HS-27A (cell line): ENCODE results near the gene LRP3.
A peak's percentile ranks its signal among the peaks of the same experiment; 100 is the strongest.
"Not testable (repeated sequence)": the region's sequence is repeated elsewhere in the genome, so short reads cannot be mapped to it uniquely, and the experiment has no call there.

Experiments used
- DNase-seq: peaks from one replicate; pipeline ENCODE4 v3.0.0-alpha.2; 2012; ENCODE audit warnings: low read depth, missing footprints

The LRP3 gene

GRCh38 chr19:33217881-33218280, 23.8 kb downstream of the LRP3 start:
- DNase-seq: no peak

- no peak for DNase-seq
These were observed 25.2 kb downstream of the LRP3 start for GRCh38 chr19:33219261-33219815.

- no peak for DNase-seq
These were observed 26.0 kb downstream of the LRP3 start for GRCh38 chr19:33220115-33220514.

DNA sequence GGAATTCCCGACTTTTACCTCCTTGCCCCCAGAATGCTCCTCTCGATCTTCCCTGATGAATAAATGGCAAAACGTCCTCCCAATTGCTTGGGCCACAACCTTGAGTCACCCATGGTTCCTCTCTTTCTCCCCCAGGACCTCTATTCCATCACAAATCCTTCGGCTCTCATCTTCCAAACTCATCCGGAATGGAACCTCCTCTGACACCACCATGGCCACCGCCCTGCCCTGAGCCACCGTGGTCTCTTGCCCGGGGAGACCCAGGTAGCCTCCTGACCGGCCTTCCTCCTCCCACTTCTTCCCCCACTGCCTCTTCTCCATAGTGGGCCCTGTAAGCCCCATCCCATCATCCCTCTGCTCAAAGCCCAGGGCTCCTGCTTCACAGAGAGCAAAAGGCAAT, 26.6 kb downstream of the LRP3 start:
- DNase-seq: no peak

- DNase-seq: no peak
These were observed 27.5 kb downstream of the LRP3 start for GRCh38 chr19:33221638-33222037.

GRCh38 chr19:33222255-33222654, 28.1 kb downstream of the LRP3 start:
- not testable (repeated sequence) for DNase-seq

- no peak for DNase-seq
These were observed 30.7 kb downstream of the LRP3 start for GRCh38 chr19:33224694-33225457.

DNA sequence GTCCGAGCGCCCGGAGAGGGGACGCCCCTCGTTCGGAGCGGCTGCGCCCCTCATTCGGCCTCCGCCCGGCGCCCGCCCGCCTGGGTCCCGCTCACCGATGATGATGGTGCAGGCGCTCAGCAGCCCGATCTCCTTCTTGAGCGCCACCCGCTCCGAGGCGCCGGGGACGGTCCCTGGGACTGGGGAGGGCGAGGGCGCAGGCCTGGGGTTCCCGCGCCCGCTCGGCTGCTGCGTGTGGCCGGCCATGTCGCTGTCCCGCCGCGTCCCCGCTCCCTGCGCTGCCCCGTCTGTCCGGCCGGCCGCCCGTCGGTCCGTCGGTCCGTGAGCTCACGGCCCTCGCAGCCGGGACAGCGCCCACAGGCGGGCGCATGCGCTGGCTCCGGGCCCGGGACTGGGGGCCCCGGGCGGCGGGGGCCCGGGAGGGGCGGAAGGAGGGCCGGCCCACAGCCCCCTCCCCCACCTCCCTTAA, 31.4 kb downstream of the LRP3 start, which contains the start of gene SLC7A10:
Gene SLC7A10, minus strand, starts transcription at position 393 of the 469 bp plus-strand sequence. Its CDS starts 147 bp downstream, at position 246.
- DNase-seq: no peak

GRCh38 chr19:33226550-33227241, 32.6 kb downstream of the LRP3 start:
- no peak for DNase-seq

DNA sequence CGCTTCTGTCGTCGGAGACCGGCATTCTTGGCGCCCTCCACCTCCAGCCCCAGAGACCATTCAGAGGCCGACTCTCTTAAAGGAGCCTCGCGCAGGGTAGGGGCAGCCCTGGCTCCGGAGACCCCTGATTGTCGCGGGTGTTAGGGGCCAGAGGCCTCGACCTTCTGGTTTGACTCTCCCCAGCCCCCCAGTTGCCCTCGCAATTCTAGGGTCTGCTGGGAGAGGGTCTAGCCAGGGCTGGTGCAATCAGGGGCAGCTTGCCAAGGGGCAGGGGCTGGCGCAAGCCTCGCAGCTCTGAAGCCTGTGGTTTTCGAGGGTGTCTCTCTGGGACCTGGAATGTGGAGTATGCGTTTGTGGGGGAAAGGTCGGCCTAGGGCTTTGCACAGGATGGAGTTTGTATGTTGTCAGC, 33.1 kb downstream of the LRP3 start:
- DNase-seq: no peak

GRCh38 chr19:33227870-33228599, 33.9 kb downstream of the LRP3 start:
- DNase-seq: no peak

- no peak for DNase-seq
These were observed 35.8 kb downstream of the LRP3 start for GRCh38 chr19:33229962-33230361.

GRCh38 chr19:33231511-33231910, 37.4 kb downstream of the LRP3 start:
- DNase-seq: no peak

GRCh38 chr19:33232656-33233055, 38.5 kb downstream of the LRP3 start:
- DNase-seq: no peak

- no peak for DNase-seq
These were observed 39.1 kb downstream of the LRP3 start for GRCh38 chr19:33233056-33233873.

- no peak for DNase-seq
These were observed 40.0 kb downstream of the LRP3 start for GRCh38 chr19:33234092-33234491.

DNA sequence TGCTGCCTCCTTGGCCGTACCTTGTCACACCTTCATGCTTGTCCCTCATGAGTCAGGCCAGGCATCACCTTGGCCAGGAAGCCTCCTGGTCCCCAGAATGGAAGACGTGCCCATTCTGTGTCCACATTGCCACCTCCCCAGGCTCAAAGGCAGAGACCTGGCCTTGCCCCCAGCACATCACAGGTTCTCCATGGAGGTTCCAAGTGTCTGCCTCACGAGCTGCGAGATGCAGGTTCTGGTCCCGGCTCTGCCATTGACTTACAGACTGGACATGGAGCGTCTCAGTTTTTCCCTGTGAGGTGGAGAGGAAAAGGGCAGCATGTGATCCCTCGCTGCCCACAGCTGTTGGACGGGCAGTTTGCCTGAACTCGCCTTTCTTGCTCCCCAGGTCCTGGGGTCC, 40.6 kb downstream of the LRP3 start:
- DNase-seq: no peak

- DNase-seq: peak; percentile 56
These were observed 41.3 kb downstream of the LRP3 start for GRCh38 chr19:33235269-33235995.

DNA sequence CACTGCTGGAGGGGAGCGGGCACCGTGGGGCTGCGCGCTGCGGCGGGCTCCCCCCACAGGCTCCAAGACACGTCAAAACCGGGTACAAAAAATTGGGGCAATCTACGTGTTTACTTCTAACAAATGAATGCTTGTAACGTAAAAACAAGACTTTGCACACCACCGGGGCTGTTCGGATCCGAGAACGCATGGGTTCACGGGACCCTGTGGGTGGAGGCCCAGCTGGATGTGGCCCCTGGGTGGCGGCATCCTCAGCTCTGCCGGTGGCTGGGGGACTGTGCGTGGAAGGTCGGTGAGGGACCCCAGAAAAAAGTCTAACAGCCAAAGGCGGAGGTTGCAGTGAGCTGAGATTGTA, 41.8 kb downstream of the LRP3 start:
- no peak for DNase-seq

DNA sequence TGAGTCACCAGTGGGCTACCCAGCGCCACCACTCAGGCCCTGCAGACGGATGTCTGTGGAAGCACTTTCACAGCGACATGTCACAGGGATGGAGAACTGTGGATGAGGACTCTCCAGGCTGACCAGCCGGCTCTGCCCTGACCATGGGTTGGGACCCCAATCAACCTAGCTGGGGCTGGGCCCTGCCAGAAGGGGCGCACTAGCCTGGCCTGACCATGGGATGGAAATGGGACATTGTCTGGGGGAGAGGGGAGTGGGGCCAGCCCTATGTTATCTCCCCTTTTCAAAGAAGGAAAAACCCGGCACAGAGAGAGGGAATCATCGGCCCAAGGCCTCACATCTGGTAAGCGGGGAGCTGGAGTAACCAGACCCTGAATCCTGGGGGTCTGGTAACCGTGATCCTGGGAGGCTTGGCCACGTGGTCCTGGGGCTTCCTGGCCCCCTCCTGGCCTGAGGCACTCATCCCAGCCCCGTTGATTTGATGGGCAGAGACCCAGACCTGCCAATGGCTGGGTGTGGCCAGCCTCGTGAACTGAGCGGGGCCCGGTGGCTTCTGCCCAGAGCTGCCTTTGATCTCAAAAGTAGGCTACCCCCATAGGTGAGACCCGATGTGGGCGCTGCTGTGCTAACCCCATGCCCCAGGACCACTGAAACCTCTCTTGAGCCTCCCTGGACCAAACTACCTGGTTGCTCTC, 42.7 kb downstream of the LRP3 start:
- DNase-seq: no peak
